ENCODE results near the gene BCAS1. TPM values are rescaled to one million over a fixed set of nuclear protein-coding genes. Genes with fewer than 3 reads are reported as not detected.

BCAS1 gene
- polyA plus RNA-seq, 1 of the 3 experiments (the other 2 are of a cell fraction): not detected

GRCh38 chr20:53961527-53961926 lies 108.9 kb downstream of the BCAS1 start:
- no peaks in the 10 kb centered on the region for H3K9me2 ChIP-seq
- H2AFZ ChIP-seq (ENCODE audit: low read depth): no peak overlapping the region
- H3K79me2 ChIP-seq (ENCODE audit: insufficient read depth): no peaks in the 10 kb centered on the region
- H3K4me3 ChIP-seq (ENCODE audit: low read depth in 2 of 2, low read length in 1 of 2): no peak overlapping the region
- ChIA-PET CTCF (interaction anchor here (1.2 kb wide), 1 partner anchor 383 kb away, joined by 3 read pairs; no protein-coding TSS in a partner anchor), POLR2A (no interaction called here)
- peaks cover 0 to 9% of the 10 kb centered on the region in 2 experiments; a peak in 1 of 4 replicates for H3K4me1 ChIP-seq (ENCODE audit: control insufficient read depth in 1 of 2, insufficient read depth in 2 of 2, low read depth in 1 of 2, low read length in 1 of 2)
- H3K36me3 ChIP-seq (replicated peaks in 1 of 2; ENCODE audit: control insufficient read depth in 1 of 2, insufficient read depth in 2 of 2, low read length in 1 of 2): no peaks in the 10 kb centered on the region
- H3K27ac ChIP-seq (ENCODE audit: low read depth in 2 of 2, low read length in 1 of 2): no peak overlapping the region
- no peak overlapping the region for H3K9ac ChIP-seq
- TF ChIP-seq POLR2AphosphoS5 (IDR thresholded peaks at IDR 0.05; ENCODE audit: low read depth, low read length): no peak
- TF ChIP-seq FOXM1 (IDR thresholded peaks at IDR 0.05; ENCODE audit: low read depth): no peak
- no peak for TF ChIP-seq MEF2A (IDR thresholded peaks at IDR 0.05; ENCODE audit: borderline replicate concordance, low read depth)
- TF ChIP-seq YY1 (IDR thresholded peaks at IDR 0.05; ENCODE audit: low read depth): no peak
- no peak for TF ChIP-seq JUND (IDR thresholded peaks at IDR 0.05)
- no peak for TF ChIP-seq TEAD4 (IDR thresholded peaks at IDR 0.05; ENCODE audit: borderline replicate concordance, insufficient read depth)
- TF ChIP-seq TAF1 (IDR thresholded peaks at IDR 0.05; ENCODE audit: borderline replicate concordance, low read depth, low read length): no peak
- TF ChIP-seq RXRA (IDR thresholded peaks at IDR 0.05; ENCODE audit: borderline replicate concordance, low read depth): no peak
- no peak for TF ChIP-seq EP300 (IDR thresholded peaks at IDR 0.05; ENCODE audit: borderline replicate concordance in 1 of 2, low read depth in 1 of 2, low read length in 1 of 2)
- no peak for TF ChIP-seq ELF1 (IDR thresholded peaks at IDR 0.05)
- no peak for TF ChIP-seq NFIC (IDR thresholded peaks at IDR 0.05; ENCODE audit: borderline replicate concordance)
- no peak for TF ChIP-seq SIN3A (IDR thresholded peaks at IDR 0.05; ENCODE audit: borderline replicate concordance, low read depth, low read length)
- no peak for TF ChIP-seq NRF1 (IDR thresholded peaks at IDR 0.05; ENCODE audit: low read depth, low read length)
- TF ChIP-seq MXI1 (IDR thresholded peaks at IDR 0.05; ENCODE audit: low read depth, low read length): no peak
- no peak for TF ChIP-seq TCF12 (IDR thresholded peaks at IDR 0.05)
- no peak for TF ChIP-seq ZBTB33 (IDR thresholded peaks at IDR 0.05; ENCODE audit: borderline replicate concordance, low read depth)
- no peak for TF ChIP-seq EZH2phosphoT487 (IDR thresholded peaks at IDR 0.05; ENCODE audit: borderline replicate concordance, low read depth)
- TF ChIP-seq MAX (IDR thresholded peaks at IDR 0.05; ENCODE audit: low read depth): no peak
- no peak for TF ChIP-seq CHD2 (IDR thresholded peaks at IDR 0.05; ENCODE audit: low read length, partially characterized antibody)
- TF ChIP-seq FOSL2 (IDR thresholded peaks at IDR 0.05; ENCODE audit: borderline replicate concordance, low read depth): no peak
- H3K4me2 ChIP-seq: no peak overlapping the region
- H4K20me1 ChIP-seq (ENCODE audit: insufficient read depth): no peaks in the 10 kb centered on the region
- H3K27me3 ChIP-seq (ENCODE audit: insufficient read depth): peaks cover 11% of the 10 kb centered on the region; the same call in 1 of the 2 replicates
- no peaks in the 10 kb centered on the region for H3K9me3 ChIP-seq
- 75% methylated on average over 4 of the region's 4 CpGs for WGBS (ENCODE audit: low lambda C conversion rate)
- peaks cover 2% of the 10 kb centered on the region for H3F3A ChIP-seq (replicated peaks; ENCODE audit: insufficient read depth)
- no peak for DNase-seq

Measured in SK-N-SH (cell line).